SK-N-SH (cell line): ENCODE measurements around the gene DCANP1. TPM values are rescaled to one million over a fixed set of nuclear protein-coding genes. Genes with fewer than 3 reads are reported as not detected.

ENCODE experiments used
- CTCF ChIA-PET: fragments of 300-600, 350-600 bp; formaldehyde crosslinking; extraction: SDS; loops from one replicate; lab custom pipeline; 2021; lab: Yijun Ruan, JAX
- POLR2A ChIA-PET: fragments of 350-600 bp; sonication (Branson Sonifier 250); formaldehyde crosslinking; extraction: SDS; loops from one replicate; lab custom pipeline; 2020; ENCODE audit warnings: antibody characterized with exemption, inconsistent platforms; lab: Yijun Ruan, JAX
- DNase-seq: peaks from one replicate; pipeline ENCODE4 v3.0.0; 2012
- H2AFZ ChIP-seq: fragments of 200-600 bp; sonication (generic); 2 replicates; pipeline ENCODE4 v1.8.1; 2016; ENCODE audit warnings: antibody characterized with exemption, mild to moderate bottlenecking, low read depth
- H3F3A ChIP-seq: fragments of 200-600 bp; sonication (generic); replicated peaks from 2 replicates; pipeline ENCODE3; 2016; ENCODE audit warnings: antibody characterized with exemption, mild to moderate bottlenecking; ENCODE audit not compliant: insufficient read depth
- H3K27ac ChIP-seq, 2 experiments: fragments of 200-500 bp in 1 of 2; fragments of 200-600 bp in 1 of 2; sonication (Bioruptor generic) in 1 of 2; sonication (generic), shearing (Covaris generic) in 1 of 2; 2 replicates each; pipeline versions ENCODE4 v1.5.1 to v1.6.1; 2014 to 2016; ENCODE audit warnings: low read depth in 2 of 2, inconsistent platforms in 1 of 2, low read length in 1 of 2, mild to moderate bottlenecking in 1 of 2, mixed read lengths in 1 of 2
- H3K27me3 ChIP-seq: fragments of 200-600 bp; sonication (generic), shearing (Covaris generic); 2 replicates; pipeline ENCODE4 v1.6.1; 2016; ENCODE audit warnings: mixed run types; ENCODE audit not compliant: insufficient read depth
- H3K36me3 ChIP-seq, 2 experiments: fragments of 200-500 bp in 1 of 2; fragments of 200-600 bp in 1 of 2; sonication (Bioruptor generic) in 1 of 2; sonication (generic) in 1 of 2; replicated peaks in 1 of 2; 2 replicates each; pipeline versions ENCODE3 to v1.5.1; 2014 to 2016; ENCODE audit warnings: low read length in 1 of 2, mild to moderate bottlenecking in 1 of 2; ENCODE audit not compliant: insufficient read depth in 2 of 2, control insufficient read depth in 1 of 2
- H3K4me1 ChIP-seq, 2 experiments: fragments of 200-500 bp in 1 of 2; fragments of 200-600 bp in 1 of 2; sonication (Bioruptor generic) in 1 of 2; sonication (generic), shearing (Covaris generic) in 1 of 2; 2 replicates each; pipeline versions ENCODE4 v1.5.1 to v1.6.1; 2014 to 2016; ENCODE audit warnings: low read depth in 1 of 2, low read length in 1 of 2, mixed run types in 1 of 2; ENCODE audit not compliant: insufficient read depth in 2 of 2, control insufficient read depth in 1 of 2
- H3K4me2 ChIP-seq: fragments of 200-600 bp; sonication (generic), shearing (Covaris generic); 2 replicates; pipeline ENCODE4 v1.6.1; 2017; ENCODE audit warnings: mixed run types
- H3K4me3 ChIP-seq, 2 experiments: fragments of 200-500 bp in 1 of 2; fragments of 200-600 bp in 1 of 2; sonication (Bioruptor generic) in 1 of 2; sonication (generic), shearing (Covaris generic) in 1 of 2; 2 replicates each; pipeline versions ENCODE4 v1.5.1 to v1.8.1; 2014 to 2016; ENCODE audit warnings: low read depth in 2 of 2, inconsistent platforms in 1 of 2, low read length in 1 of 2, mild to moderate bottlenecking in 1 of 2, mixed read lengths in 1 of 2, moderate library complexity in 1 of 2
- H3K79me2 ChIP-seq: fragments of 200-600 bp; sonication (generic); 2 replicates; pipeline ENCODE4 v1.8.1; 2017; ENCODE audit warnings: mild to moderate bottlenecking; ENCODE audit not compliant: insufficient read depth
- H3K9ac ChIP-seq: fragments of 200-600 bp; sonication (generic); 2 replicates; pipeline ENCODE4 v1.6.1; 2017; ENCODE audit warnings: mixed run types
- H3K9me2 ChIP-seq: fragments of 200-600 bp; sonication (generic); 2 replicates; pipeline ENCODE4 v1.6.1; 2017; ENCODE audit warnings: mixed run types
- H3K9me3 ChIP-seq: fragments of 200-600 bp; sonication (generic); 2 replicates; pipeline ENCODE4 v1.6.1; 2017; ENCODE audit warnings: mixed run types, mild to moderate bottlenecking, moderate library complexity
- H4K20me1 ChIP-seq: fragments of 200-600 bp; sonication (generic); 2 replicates; pipeline ENCODE4 v1.6.1; 2017; ENCODE audit warnings: mild to moderate bottlenecking, mixed run types; ENCODE audit not compliant: insufficient read depth
- EP300 ChIP-seq, 2 experiments: IDR thresholded peaks; 2 replicates each; pipeline versions ENCODE4 v1.4.0 to v1.6.1; 2012; ENCODE audit warnings: borderline replicate concordance in 1 of 2, low read depth in 1 of 2, low read length in 1 of 2
- EZH2phosphoT487 ChIP-seq: fragments of 200-600 bp; sonication (generic); IDR thresholded peaks from 2 replicates; pipeline ENCODE4 v1.6.1; 2017; ENCODE audit warnings: low read depth, mixed run types, mild to moderate bottlenecking, antibody characterized with exemption, moderate library complexity, borderline replicate concordance
- GATA2 ChIP-seq: sonication (generic); formaldehyde crosslinking; IDR thresholded peaks from 2 replicates; pipeline ENCODE4 v1.5.0; 2020; ENCODE audit warnings: mild to moderate bottlenecking, missing genetic modification reagents
- JUND ChIP-seq: IDR thresholded peaks from 2 replicates; pipeline ENCODE4 v1.4.0; 2012
- NFIC ChIP-seq: IDR thresholded peaks from 2 replicates; pipeline ENCODE4 v1.4.0; 2012; ENCODE audit warnings: borderline replicate concordance
- NRF1 ChIP-seq: IDR thresholded peaks from 2 replicates; pipeline ENCODE4 v1.6.1; 2012; ENCODE audit warnings: low read depth, mild to moderate bottlenecking, low read length
- POLR2AphosphoS5 ChIP-seq: IDR thresholded peaks from 2 replicates; pipeline ENCODE4 v1.6.1; 2012; ENCODE audit warnings: low read depth, low read length
- RCOR1 ChIP-seq: fragments of 150-350 bp; IDR thresholded peaks from 2 replicates; pipeline ENCODE4 v1.6.1; 2017; ENCODE audit warnings: antibody characterized with exemption, low read length
- RFX5 ChIP-seq: IDR thresholded peaks from 2 replicates; pipeline ENCODE4 v1.6.1; 2012; ENCODE audit warnings: mild to moderate bottlenecking, improper control_type of control experiment, low read length
- RXRA ChIP-seq: IDR thresholded peaks from 2 replicates; pipeline ENCODE4 v1.4.0; 2012; ENCODE audit warnings: low read depth, mild to moderate bottlenecking, borderline replicate concordance
- SIN3A ChIP-seq: IDR thresholded peaks from 2 replicates; pipeline ENCODE4 v1.6.1; 2012; ENCODE audit warnings: low read depth, mild to moderate bottlenecking, low read length, moderate library complexity, borderline replicate concordance
- SMC3 ChIP-seq: IDR thresholded peaks from 2 replicates; pipeline ENCODE4 v1.6.1; 2012; ENCODE audit warnings: low read depth, low read length, improper control_type of control experiment
- TCF12 ChIP-seq: IDR thresholded peaks from 2 replicates; pipeline ENCODE4 v1.4.0; 2012
- TEAD4 ChIP-seq: IDR thresholded peaks from 2 replicates; pipeline ENCODE4 v1.4.0; 2012; ENCODE audit warnings: mild to moderate bottlenecking, borderline replicate concordance; ENCODE audit not compliant: insufficient read depth
- WGBS: methylation state at CpG from one replicate; pipeline ENCODE4 v1.1.6; 2017; ENCODE audit warnings: low lambda C conversion rate; 5-methylcytosine and 5-hydroxymethylcytosine counted together
- polyA plus RNA-seq, 3 experiments: library from polyadenylated mRNA; depleted of rRNA; stranded (reverse); fragments of >200 nt; gene quantifications; 2 replicates each; pipeline ENCODE4 v1.2.3, GENCODE V29; 2012
- TF ChIP-seq, protein P1 (sequence below): IDR thresholded peaks from 2 replicates; pipeline ENCODE4 v1.4.0; 2012; ENCODE audit warnings: low read depth, borderline replicate concordance
- TF ChIP-seq, protein P2 (sequence below): IDR thresholded peaks from 2 replicates; pipeline ENCODE4 v1.6.1; 2012; ENCODE audit warnings: mild to moderate bottlenecking, low read depth, low read length, moderate library complexity
- TF ChIP-seq, protein P3 (sequence below): IDR thresholded peaks from 2 replicates; pipeline ENCODE4; 2012

The DCANP1 gene
- polyA plus RNA-seq, 1 of the 3 experiments (the other 2 are of a cell fraction) = not detected

DNA sequence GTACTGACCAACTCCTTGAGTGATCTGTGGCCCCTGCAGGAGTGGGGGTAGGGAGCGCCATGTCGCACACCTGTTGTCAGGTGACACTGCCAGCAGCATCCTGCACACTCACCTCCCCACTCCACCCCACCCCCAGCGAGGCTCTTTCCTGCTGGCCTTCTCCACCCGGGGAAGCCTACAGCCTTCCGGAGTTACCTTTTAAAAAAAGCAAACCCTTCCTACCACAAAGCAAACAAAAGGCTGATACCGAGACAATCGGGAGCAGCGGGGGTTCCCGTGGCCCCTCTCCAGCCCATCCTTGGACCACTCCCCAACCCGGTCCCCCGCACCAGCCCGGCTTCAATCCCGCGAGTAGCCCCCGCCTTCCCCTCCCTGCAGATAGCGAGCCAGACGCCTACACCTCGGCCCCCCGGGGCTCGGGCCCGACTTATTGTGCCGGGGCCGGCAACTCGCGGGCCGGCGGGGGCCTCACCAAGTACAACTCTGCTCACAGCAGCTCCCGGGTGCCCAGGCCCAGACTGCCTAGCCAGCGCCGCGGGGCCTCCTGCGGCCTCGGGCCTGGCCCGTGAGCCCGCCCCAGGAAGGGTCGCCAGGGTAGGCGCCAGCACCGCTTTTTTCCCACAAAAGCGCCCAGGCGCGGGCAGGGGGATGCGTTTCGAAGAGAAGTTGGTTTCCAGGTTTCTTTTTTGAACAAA lies 48.8 kb downstream of the DCANP1 start:
- Histone ChIP-seq H4K20me1 (peaks cover 48% of the 10 kb centered on the region), H3F3A (no peaks in the 10 kb centered on the region), H3K9me2 (no peaks in the 10 kb centered on the region), H3K79me2 (peaks cover 64% of the 10 kb centered on the region), H3K4me1 (peaks cover 0 to 32% of the 10 kb centered on the region in 2 experiments; a peak in 3 of 4 replicates), H3K27ac (peak overlapping the region; percentile 65 to 93), H3K4me3 (peak overlapping the region; percentile 90 to 95), H3K4me2 (peak overlapping the region; percentile 97), H3K27me3 (no peaks in the 10 kb centered on the region), H3K36me3 (peaks cover 0 to 5% of the 10 kb centered on the region in 2 experiments), H3K9me3 (no peaks in the 10 kb centered on the region), H3K9ac (peak overlapping the region; percentile 98), H2AFZ (peak overlapping the region; percentile 48; the same call in 1 of the 2 replicates)
- ChIA-PET CTCF (interaction anchor here (1.1 to 2.6 kb wide), 3 partner anchors 26 to 365 kb away, joined by 3 to 10 read pairs (median 3); partner anchors contain the start of gene PITX1), POLR2A (no interaction called here)
- DNase-seq = peak; percentile 74
- 0% methylated on average over 27 of the region's 43 CpGs for WGBS
- TF ChIP-seq EZH2phosphoT487 = no peak
- no peak for TF ChIP-seq NRF1
- TF ChIP-seq POLR2AphosphoS5 = no peak
- TF ChIP-seq TCF12 = no peak
- TF ChIP-seq, protein P1, sequence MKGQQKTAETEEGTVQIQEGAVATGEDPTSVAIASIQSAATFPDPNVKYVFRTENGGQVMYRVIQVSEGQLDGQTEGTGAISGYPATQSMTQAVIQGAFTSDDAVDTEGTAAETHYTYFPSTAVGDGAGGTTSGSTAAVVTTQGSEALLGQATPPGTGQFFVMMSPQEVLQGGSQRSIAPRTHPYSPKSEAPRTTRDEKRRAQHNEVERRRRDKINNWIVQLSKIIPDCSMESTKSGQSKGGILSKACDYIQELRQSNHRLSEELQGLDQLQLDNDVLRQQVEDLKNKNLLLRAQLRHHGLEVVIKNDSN = no peak
- TF ChIP-seq NFIC = no peak
- TF ChIP-seq GATA2 (CRISPR knock-in tag) = no peak
- TF ChIP-seq JUND = no peak
- TF ChIP-seq EP300 (IDR thresholded peaks at IDR 0.05; ENCODE audit: borderline replicate concordance in 1 of 2, low read depth in 1 of 2, low read length in 1 of 2) = no peak
- TF ChIP-seq SIN3A = no peak
- TF ChIP-seq SMC3 = no peak
- no peak for TF ChIP-seq RFX5
- no peak for TF ChIP-seq RCOR1
- TF ChIP-seq, protein P2, sequence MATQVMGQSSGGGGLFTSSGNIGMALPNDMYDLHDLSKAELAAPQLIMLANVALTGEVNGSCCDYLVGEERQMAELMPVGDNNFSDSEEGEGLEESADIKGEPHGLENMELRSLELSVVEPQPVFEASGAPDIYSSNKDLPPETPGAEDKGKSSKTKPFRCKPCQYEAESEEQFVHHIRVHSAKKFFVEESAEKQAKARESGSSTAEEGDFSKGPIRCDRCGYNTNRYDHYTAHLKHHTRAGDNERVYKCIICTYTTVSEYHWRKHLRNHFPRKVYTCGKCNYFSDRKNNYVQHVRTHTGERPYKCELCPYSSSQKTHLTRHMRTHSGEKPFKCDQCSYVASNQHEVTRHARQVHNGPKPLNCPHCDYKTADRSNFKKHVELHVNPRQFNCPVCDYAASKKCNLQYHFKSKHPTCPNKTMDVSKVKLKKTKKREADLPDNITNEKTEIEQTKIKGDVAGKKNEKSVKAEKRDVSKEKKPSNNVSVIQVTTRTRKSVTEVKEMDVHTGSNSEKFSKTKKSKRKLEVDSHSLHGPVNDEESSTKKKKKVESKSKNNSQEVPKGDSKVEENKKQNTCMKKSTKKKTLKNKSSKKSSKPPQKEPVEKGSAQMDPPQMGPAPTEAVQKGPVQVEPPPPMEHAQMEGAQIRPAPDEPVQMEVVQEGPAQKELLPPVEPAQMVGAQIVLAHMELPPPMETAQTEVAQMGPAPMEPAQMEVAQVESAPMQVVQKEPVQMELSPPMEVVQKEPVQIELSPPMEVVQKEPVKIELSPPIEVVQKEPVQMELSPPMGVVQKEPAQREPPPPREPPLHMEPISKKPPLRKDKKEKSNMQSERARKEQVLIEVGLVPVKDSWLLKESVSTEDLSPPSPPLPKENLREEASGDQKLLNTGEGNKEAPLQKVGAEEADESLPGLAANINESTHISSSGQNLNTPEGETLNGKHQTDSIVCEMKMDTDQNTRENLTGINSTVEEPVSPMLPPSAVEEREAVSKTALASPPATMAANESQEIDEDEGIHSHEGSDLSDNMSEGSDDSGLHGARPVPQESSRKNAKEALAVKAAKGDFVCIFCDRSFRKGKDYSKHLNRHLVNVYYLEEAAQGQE = no peak
- TF ChIP-seq RXRA = no peak
- TF ChIP-seq, protein P3, sequence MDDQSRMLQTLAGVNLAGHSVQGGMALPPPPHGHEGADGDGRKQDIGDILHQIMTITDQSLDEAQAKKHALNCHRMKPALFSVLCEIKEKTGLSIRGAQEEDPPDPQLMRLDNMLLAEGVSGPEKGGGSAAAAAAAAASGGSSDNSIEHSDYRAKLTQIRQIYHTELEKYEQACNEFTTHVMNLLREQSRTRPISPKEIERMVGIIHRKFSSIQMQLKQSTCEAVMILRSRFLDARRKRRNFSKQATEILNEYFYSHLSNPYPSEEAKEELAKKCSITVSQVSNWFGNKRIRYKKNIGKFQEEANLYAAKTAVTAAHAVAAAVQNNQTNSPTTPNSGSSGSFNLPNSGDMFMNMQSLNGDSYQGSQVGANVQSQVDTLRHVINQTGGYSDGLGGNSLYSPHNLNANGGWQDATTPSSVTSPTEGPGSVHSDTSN = no peak
- no peak for TF ChIP-seq TEAD4
